GM12891 (cell line): Measurements from ENCODE around the gene TRAPPC12.

Experiments used
- POLR2A ChIP-seq: IDR thresholded peaks from 2 replicates; pipeline ENCODE4 v1.6.1; 2011; ENCODE audit warnings: low read depth, low read length, control low read depth
- POLR2AphosphoS5 ChIP-seq: IDR thresholded peaks from 2 replicates; pipeline ENCODE4 v1.6.1; 2011; ENCODE audit warnings: low read depth, low read length, control low read depth
- POU2F2 ChIP-seq: IDR thresholded peaks from 2 replicates; pipeline ENCODE4 v1.6.1; 2011; ENCODE audit warnings: low read depth, mild to moderate bottlenecking, control low read depth, low read length, moderate library complexity
- SPI1 ChIP-seq: IDR thresholded peaks from 2 replicates; pipeline ENCODE4 v1.6.1; 2011; ENCODE audit warnings: low read depth, low read length, control low read depth
- TAF1 ChIP-seq: IDR thresholded peaks from 2 replicates; pipeline ENCODE4 v1.6.1; 2011; ENCODE audit warnings: low read depth, low read length, control low read depth

DNA sequence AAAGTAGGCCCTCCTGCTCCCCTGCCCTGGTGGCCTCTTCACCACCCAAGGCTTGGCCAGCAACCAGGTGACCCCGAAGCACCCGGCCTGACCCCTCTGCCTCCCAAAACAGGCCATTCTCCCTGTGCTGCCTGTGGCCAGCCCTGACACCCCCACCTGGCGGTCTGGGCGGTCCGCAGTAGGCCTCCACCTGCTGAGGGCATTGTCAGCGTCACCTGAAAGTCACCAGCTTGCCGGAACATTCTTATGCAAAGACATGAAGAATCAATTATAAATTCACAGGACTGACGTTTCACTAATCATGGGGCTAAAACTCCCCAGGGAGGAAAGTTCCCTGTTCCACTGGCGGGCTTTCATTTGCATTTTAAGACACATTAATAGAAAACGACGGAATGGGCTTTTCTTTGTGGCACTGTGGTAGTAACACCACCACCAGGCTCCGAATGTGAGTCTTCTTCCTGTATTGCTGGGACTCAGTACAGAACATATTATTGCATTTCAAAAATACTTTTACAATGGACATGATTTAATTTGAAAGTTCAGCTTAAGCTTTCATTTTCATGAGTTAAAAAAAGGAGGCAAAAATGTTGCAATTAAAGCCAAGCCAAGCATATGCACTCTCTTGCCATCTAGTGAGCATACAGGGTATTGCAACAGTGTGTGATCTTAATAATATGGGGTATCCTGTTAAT is 82.5 kb downstream of the TRAPPC12 start:
- no peak for TF ChIP-seq TAF1
- no peak for TF ChIP-seq POLR2AphosphoS5
- TF ChIP-seq POLR2A, result no peak
- no peak for TF ChIP-seq POU2F2
- no peak for TF ChIP-seq SPI1
